HG03558 (cell line): Measurements from ENCODE around the gene OXSM.

Source experiments
- ATAC-seq: cut with Tn5 transposase; IDR thresholded peaks from one replicate; pipeline ENCODE4 v1.9.1; 2021; ENCODE audit warnings: moderate number of reproducible peaks; ENCODE audit not compliant: unreplicated experiment; ENCODE audit errors: extremely low read depth

The OXSM gene

DNA sequence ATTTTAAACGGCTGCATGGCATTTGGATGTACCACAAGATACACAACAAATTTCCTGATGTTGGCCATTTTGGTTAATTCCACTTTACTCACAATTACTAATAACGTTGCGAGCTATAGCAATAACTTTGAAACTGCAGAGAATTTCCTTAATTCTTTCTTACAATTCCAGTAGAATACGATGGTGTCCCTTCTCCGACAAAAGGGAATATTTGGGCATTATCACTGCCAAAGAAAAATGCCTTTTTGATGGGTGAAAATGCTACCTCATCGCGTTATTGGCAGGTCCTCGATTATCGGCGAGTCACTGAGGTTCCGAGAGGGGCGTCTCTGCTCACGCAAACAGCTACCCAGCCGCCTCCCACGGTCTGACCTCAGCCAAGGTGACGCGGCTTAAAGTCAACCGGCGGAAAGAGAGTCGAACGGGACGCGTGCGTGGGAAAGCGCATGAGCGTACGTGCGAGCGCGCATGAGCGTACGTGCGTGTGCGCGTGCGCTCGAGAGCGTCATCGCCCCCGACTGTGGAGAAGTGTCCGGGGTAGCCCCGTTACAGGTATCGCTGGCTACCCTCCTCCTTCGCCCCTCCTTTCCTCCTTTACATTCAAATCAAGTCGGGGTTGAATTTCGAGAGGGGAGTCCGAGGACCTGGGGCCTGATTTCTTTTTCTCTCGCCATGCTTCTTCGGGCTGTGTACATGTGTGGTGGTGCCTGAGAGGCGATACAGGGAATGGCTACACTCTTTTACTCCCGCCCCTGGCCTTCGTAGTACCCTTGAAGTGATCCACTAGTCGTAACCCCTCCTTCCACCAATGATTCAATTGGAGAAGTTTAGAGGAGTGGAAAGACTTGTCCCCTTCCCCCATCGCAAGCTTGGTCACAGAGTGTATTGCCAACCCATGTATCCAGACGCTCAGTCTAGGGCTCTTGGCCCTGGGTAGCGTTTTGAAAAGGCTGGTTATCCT, at the start of gene OXSM:
Gene OXSM (plus strand): TSS at position 495 of the 961 bp plus-strand sequence. CDS start 931 bp downstream, outside the sequence.
- peak; percentile 82 for ATAC-seq

DNA sequence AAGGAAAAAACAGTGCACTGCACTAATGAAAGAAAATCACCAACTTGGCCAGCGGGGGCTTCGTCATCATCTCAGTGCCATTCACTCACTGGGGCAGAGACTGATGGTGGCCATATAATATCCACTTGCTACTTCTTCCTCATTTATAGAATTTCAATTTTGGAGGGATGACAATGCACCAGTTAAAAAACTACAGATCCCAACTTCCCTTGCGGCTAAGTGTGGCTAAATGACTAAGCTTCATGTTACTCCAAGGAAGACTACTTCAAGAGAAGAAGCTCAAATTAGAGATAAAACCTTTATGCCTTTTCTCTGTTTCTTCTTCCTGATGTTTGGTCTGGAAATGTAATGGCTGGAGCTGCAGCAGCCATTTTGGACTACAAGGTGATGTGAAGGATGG, 45.4 kb upstream of the OXSM start:
- ATAC-seq = no peak

DNA sequence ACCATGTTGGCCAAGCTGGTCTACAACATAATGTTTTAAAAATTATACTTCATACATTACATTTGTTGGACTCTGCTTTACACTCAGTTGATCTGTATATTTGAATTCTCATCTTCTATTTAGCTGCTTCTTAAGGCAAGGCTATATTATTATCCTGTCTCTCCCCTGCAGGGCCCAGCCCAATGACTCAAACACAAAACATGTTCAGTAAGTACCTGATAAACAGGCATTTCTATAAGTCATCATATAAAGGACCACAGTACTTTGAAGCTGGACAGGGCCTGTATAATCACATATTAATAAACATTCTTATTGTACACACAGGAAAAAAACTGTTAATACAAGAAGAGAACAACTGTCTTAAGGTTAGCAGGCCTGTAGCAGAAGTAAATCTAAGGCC, 42.9 kb upstream of the OXSM start:
- no peak for ATAC-seq

DNA sequence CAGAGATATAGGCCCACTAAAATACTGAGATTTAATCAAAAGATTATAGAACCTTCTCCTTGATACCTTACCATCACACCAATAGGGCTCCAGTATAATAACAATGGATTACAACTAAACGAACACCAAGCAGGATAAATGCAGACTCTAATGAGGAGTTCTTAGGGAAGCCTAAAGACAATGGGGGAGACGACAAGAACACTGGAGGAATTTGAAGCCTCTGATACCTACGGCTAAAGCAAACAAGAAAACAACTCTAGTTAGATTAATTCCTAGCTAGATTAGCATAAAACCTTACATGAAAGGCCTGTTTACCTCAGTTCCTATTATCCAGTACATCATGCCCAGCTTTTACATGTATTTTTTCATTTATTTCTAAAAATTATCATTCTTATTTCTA, 41.7 kb upstream of the OXSM start:
- ATAC-seq = no peak

DNA sequence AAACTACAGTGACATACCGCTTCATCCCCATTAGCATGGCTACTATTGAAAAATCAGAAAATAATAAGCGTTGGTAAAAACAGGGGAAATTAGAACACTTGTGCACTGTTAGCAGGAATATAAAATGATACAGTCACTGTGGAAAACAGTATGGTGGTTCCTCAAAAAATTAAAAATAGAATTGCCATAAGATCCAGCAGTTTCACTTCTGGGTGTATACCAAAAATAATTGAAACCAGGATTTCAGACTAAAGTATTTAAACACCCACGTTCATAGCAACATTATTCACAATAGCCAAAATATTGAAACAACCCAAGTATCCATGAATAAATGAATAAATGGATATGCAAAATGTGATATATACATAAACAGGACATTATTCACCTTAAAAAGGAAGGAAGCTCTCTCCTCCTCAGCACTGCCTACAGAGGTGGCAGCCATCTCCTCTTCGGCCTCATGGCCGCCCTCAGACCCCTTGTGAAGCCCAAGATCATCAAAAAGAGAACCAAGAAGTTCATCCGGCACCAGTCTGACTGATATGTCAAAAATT, 40.8 kb upstream of the OXSM start:
- ATAC-seq = no peak

DNA sequence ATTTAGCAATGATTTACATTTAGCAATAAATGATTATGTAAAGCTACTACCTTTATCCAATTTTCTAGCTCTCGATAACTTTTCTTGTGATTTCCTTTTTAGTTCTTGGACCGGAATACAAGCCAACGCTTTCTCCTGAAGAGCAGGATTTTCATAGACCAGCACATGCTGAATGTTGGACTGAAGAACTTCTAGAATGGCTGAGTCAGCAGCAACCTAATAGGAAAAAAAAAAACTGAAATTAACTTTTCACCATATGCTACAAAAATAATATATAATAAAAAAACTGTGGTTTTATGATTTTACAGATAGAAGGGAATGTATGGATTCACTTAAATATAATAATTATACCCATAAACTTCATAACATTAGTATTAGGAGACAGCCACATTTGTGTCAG, 38.8 kb upstream of the OXSM start:
- no peak for ATAC-seq

DNA sequence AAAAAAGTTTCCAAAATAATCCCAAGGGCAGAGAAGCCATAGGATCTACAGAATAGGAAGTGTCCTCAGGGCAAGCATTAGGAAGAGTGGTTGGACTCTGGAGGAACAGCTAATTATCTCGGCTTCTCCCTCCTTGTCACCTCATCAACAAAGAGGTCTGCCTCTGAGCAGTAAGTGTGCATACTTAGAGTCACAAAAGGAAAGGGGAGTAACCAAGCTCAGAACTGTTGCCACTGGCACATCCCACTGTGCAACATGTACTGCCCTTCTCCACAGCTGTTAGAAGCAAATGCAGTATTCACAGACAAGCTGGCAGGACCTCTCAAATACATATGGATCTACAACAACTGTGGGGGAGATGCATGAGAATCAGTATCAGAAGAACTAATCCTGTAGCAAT, 38.2 kb upstream of the OXSM start:
- ATAC-seq = no peak

DNA sequence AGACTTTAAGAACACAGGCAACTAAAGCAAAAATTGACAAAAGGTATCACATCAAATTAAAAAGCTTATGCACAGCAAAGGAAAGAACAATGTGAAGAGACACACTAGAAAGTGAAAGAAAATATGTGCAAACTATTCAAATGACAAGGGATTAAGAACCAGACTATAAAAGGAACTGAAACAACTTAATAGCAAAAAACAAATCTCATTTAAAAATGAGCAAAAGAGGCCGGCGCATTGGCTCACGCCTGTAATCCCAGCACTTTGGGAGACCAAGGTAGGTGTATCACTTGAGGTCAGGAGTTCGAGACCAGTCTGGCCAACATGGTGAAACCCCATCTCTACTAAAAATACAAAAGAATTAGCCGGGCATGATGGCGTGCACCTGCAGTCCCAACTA, 21.0 kb upstream of the OXSM start:
- peak; percentile 95 for ATAC-seq

DNA sequence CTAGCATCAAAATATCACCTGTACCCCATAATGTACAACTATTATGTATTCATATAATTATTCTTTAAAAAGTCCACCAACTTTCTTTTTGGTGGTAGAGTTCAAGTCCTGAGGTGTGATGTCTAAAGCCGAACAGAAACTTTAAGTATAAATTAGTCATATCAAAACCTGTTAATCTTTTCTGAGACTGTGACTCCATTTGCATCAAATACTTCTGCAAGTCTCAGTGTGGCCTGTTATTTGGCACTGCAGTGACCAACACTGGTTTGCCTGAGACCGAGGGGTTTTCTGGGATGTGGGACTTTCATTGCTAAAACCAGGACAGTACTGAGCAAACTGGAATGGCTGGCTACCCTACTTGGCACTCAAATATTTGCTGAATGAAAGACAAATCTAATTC, 14.0 kb upstream of the OXSM start:
- ATAC-seq = peak; percentile 33

DNA sequence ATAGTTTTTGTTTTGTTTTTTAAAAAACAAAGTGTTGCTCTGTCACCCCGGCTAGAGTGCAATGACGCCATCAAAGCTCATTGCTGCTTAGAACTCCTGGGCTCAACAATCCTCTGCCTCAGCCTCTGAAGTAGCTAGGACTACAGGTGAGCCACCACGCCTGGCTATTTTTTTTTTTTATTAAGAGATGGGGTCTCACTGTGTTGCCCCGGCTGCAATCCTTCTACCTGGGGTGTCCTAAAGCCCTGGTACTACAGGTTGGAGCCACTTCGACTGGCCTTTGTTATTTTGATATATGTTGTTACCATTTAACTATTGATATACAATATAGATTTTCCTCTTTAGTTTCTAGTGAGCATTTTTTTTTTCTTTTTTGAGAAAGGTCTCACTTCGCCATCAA, 9.3 kb upstream of the OXSM start:
- ATAC-seq = no peak

DNA sequence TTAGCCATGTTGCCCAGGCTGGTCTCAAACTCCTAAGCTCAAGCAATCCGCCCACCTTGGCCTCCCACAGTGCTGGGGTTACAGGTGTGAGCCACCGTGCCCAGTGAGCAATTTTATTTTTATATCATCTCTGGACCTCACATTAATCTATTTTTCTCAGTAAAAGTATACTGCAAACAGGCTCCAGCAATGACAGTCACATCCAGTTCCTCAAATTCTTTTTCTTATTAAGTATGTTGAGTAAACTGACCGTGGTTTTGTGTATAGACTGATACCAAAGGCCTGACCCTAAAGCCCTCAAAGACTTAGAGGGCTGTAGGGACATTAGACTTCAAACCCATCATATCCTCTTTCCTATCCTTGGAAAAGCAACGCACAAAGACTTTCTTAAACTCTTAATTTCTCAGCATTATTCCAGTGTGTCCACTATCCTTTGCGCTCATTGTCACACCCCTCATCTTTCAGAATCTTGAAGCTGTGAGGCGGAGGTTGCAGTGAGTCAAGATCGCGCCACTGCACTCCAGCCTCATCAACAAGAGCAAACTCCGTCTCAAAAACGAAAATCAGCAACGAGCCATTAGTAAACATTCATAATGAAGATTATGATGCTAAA, 8.6 kb upstream of the OXSM start:
- no peak for ATAC-seq

DNA sequence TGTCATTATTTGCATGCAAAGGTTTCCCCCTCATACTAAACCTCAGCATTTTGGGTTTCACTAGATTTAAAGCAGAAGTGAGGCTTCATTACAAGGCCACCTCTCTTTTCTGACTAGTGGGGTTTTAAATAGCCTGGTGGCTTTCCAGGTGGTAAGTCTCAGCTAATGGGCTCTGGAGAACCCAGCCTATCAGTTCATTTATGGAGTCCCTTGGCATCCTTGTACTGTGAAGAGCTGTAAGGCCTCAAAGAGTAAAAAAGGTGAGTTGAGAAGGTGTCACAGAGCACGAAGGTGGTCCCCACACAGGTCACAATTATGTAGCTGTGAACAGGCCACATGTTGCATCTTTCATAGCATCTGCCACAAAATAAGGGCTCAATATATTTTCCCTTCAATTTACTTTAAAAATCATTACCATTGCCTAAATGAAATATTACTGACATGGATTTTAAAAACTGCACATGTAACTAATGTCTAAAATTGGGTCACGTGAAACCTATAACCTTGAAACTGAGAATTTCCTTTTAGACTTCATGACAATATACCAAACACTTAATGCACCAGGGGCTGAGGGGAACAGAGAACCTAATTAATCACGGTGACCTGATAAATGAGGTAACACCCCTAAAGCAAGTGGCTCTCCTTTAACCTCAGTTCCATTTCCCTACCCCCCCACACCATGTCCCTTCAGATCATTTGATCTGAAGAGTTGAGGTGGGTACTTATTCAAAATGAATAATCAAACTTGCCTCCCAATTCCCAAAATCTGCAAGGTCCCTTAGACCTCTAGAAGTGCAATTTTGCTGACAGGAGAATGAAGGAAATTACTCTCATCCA, 7.9 kb upstream of the OXSM start:
- peak; percentile 62 for ATAC-seq

DNA sequence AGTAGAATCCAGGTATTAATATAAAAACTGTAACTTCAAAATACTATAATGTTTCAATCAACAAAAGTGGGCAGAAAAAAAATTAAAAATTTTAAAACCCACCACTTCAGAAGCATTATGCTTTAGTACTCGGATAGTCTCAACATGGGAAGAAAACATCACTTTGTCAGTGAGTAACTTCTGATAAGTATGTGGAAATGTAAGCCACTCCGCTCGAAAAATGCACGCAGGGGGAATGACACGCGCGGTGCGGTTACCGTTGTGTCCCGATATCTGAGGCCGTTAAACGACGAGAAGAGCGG, 7.3 kb upstream of the OXSM start:
- no peak for ATAC-seq

DNA sequence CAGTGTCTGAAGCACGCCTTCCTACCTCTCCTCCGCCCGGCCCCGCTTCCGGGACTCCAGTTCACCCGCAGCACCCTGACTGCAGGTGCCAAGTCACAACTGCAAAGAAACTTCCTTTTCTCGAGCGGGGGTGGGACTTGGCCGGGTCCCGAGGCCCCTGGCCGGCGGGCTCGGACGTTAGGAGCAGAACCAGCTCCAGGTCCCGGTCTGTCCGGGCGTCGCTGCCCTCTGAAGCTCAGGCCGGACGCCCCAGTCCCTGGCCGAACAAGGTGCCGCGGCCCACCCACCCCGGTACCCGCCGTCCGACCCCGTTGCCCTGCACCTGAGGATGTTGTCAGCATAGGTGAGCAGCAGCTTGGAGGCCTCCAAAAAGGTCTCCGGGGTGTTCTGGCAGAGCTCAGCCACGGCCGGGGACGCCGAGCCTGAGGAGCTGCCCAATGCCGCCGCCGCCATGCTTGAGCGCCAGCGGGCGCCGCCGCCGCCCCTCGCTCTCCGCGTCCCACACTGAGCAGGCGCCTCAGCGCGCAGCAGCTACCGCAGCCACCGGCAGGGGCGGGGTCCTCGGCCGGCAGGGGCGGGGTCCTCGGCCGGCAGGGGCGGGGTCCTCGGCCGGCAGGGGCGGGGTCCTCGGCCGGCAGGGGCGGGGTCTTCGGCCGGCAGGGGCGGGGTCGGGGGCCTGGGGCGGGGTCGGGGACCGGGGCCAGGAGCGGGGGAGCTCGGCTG, 6.8 kb upstream of the OXSM start, which contains the start of gene NGLY1:
Gene NGLY1 (minus strand): TSS at position 506 of the 723 bp plus-strand sequence. CDS start 53 bp downstream, at position 453.
- ATAC-seq = peak; percentile 49

DNA sequence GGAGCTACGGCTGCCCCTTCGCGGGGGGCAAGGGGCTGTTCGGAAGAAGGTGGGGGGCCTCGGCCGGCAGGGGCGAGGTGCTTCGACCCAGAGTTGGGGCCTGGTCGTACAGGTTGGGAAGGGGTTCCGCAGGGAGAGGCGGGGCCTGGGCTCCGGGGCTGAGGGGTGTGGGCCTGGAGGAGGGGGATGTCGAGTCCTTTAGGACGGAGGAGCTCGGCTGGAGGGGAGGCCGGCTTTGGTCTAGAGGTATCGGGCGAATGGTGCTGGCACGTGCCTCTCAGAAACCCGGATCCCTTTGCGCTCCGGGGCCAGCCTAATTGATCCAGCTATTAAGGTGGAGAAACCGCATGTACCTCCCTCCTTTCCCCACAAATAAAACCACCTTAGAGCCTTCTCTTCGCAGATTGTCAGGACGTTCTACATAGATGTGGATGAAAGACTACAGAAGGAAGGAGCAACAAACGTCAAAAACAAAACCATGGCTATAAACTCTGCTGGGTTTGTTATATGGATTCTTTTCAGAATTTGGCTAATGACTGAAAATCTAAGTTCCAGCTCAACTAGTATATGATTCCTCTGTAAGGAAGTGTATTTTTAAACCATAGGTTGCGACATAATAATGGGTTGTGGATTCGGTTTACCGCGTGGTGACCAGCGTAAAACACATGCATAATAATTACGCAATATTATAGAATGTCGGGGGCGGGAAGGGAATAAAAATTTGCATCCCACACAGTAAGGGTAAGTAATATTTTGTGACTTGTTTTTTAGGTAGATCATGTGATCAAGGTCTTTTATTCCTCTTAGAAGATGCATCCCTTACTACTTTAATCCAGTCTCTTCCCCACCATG, 6.0 kb upstream of the OXSM start:
- no peak for ATAC-seq

DNA sequence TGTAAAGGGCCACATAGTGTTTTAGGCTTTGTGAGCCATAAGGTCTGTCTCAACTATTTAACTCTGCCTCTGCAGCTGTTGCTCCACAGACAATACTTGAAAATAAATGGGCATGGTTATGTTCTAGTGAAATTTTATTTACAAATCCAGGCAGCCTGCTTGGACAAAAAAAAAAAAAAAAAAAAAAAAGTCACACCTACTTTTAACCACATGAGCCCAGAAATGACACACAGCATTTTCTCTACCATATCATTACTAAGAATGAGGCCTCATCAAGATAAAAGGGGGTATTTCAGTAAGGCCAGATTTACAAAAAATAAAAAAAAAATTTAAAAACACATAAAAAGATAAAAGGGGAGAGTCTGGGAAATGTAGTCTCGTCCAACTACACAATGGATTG, 4.9 kb upstream of the OXSM start:
- no peak for ATAC-seq

DNA sequence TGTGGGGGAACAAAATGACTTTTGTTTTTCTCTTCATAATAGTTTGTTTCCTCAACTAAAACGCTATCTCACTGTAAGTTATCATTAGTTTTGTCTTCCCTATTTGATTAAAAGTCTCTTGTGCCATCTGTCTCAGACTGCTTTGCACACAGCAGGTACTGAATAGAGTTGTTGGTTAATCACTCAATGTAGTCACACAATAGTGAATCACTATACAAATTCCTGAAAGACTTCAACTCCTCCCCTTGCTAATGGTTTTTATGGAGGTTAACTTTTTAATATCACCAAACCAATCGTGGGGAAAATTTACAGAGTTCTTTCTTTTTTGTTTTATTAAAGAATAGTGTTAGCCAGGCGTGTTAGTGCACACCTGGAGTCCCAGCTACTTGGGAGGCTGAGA, 4.1 kb upstream of the OXSM start:
- no peak for ATAC-seq

DNA sequence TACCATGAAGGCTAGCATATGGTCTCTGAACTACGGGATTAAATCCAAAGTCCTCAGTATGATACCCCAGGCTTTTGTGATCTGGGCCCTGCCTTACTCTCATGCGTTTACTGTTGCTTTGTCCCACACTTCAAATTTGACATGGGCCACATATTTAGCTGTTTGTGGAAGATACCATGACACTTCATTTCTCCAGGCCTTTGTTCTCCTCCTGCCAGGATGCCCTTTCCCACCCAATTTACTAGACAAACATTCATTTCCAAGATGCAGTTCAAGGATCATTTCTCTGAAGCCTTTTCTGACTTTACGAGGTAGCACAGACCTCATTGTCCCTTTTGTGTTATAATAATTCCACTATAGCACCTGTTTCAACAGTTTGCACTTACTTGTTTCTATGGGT, 2.2 kb upstream of the OXSM start:
- ATAC-seq = no peak

DNA sequence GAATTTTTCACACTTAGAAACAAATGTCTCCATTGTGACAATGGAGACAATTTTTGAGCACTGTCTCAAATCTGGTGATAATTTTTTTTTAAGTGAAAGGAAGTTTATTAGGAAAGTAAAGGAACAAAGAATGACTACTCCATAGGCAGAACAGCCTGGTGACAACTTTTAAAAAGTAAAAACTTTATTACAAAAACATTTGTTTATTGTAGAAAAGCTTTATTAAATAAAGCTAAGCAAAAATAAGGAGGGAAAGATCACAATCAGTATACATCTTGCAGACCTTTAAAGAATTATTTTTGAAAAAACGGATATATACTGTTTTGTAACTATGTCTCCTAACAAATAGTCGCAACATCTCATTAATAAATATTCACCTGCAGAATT, 688 bp upstream of the OXSM start:
- no peak for ATAC-seq
